K562 (cell line): Measurements from ENCODE around the gene CD244. TPM values are rescaled to one million over a fixed set of nuclear protein-coding genes. Genes with fewer than 3 reads are reported as not detected.

ENCODE experiments used
- ATAC-seq: fragments of 200-7000 bp; cut with Tn5 transposase; 3 replicates; pipeline ENCODE4 v1.9.1; 2020; ENCODE audit warnings: moderate library complexity
- BruUV-seq: library from RNA; stranded (reverse); fragments of 400-500 nt; replicated peaks from 2 replicates; lab custom pipeline; 2021; lab: Mats Ljungman, UMichigan
- CTCF ChIA-PET: fragments of 300-600 bp; formaldehyde crosslinking; extraction: SDS; loops from one replicate; lab custom pipeline; 2021; ENCODE audit warnings: low intra/inter-chr PET ratio; lab: Yijun Ruan, JAX
- POLR2A ChIA-PET: fragments of 300-600, 350-650 bp; sonication (Branson Sonifier 250); formaldehyde crosslinking; extraction: SDS; loops from one replicate; lab custom pipeline; 2021; ENCODE audit warnings: antibody characterized with exemption, inconsistent platforms; lab: Yijun Ruan, JAX
- DNase-seq, 4 experiments: peaks; one replicate each; pipeline versions ENCODE4 v3.0.0 to v3.0.0-alpha.2; 2011 to 2018; ENCODE audit warnings: low spot score in 3 of 4, mixed read lengths in 3 of 4; ENCODE audit errors: extremely low read depth in 1 of 4
- FAIRE-seq: peaks from 2 replicates; lab custom pipeline; 2011; peaks lifted over from hg19 to GRCh38; lab: Jason Lieb, UNC
- H2AFZ ChIP-seq: 2 replicates; pipeline ENCODE4 v1.6.0; 2011; ENCODE audit warnings: low read depth, low read length, control low read depth, inconsistent platforms
- H3K27ac ChIP-seq: fragments of 200-600 bp; 3 replicates; pipeline ENCODE4 v1.8.0; 2011; ENCODE audit warnings: low read depth, mild to moderate bottlenecking, control low read depth, inconsistent platforms, low read length, moderate library complexity, mixed read lengths; ENCODE audit errors: extremely low read depth
- H3K27me3 ChIP-seq, 2 experiments: fragments of 300-600 bp in 1 of 2; 2 replicates in 1 of 2; 3 replicates in 1 of 2; pipeline versions ENCODE4 v1.6.0 to v1.8.0; 2011; ENCODE audit warnings: inconsistent platforms in 2 of 2, low read length in 2 of 2, mild to moderate bottlenecking in 1 of 2, mixed read lengths in 1 of 2, moderate library complexity in 1 of 2; ENCODE audit not compliant: control insufficient read depth in 2 of 2, insufficient read depth in 2 of 2
- H3K36me3 ChIP-seq: fragments of 300-600 bp; 3 replicates; pipeline ENCODE4 v1.8.0; 2011; ENCODE audit warnings: mild to moderate bottlenecking, low read length, inconsistent platforms; ENCODE audit not compliant: control insufficient read depth, insufficient read depth
- H3K4me1 ChIP-seq, 2 experiments: fragments of 200-600 bp in 1 of 2; replicated peaks in 1 of 2; 2 replicates in 1 of 2; 3 replicates in 1 of 2; pipeline versions ENCODE4 v1.5.1 to v1.8.0; 2011; ENCODE audit warnings: inconsistent platforms in 2 of 2, low read length in 2 of 2, mild to moderate bottlenecking in 1 of 2, mixed read lengths in 1 of 2, moderate library complexity in 1 of 2; ENCODE audit not compliant: control insufficient read depth in 2 of 2, insufficient read depth in 2 of 2
- H3K4me2 ChIP-seq: 2 replicates; pipeline ENCODE4 v1.6.1; 2011; ENCODE audit warnings: low read length, control low read depth, inconsistent platforms, mixed read lengths; ENCODE audit not compliant: insufficient read depth
- H3K4me3 ChIP-seq: fragments of 200-600 bp; sonication (generic), shearing (Covaris generic); 2 replicates; pipeline ENCODE4 v1.5.1; 2016; ENCODE audit warnings: control low read depth, inconsistent platforms
- H3K79me2 ChIP-seq: fragments of 200-600 bp; 3 replicates; pipeline ENCODE4 v1.8.0; 2011; ENCODE audit warnings: low read length, inconsistent platforms; ENCODE audit not compliant: control insufficient read depth, insufficient read depth
- H3K9ac ChIP-seq, 2 experiments: 2 replicates each; pipeline versions ENCODE4 v1.6.0 to v1.6.1; 2011; ENCODE audit warnings: low read depth in 2 of 2, low read length in 2 of 2, control low read depth in 1 of 2, inconsistent platforms in 1 of 2, mild to moderate bottlenecking in 1 of 2, mixed read lengths in 1 of 2; ENCODE audit not compliant: insufficient read depth in 1 of 2
- H3K9me1 ChIP-seq: one replicate; pipeline ENCODE4 v1.6.0; 2011; ENCODE audit warnings: inconsistent platforms, mild to moderate bottlenecking, low read length, moderate library complexity; ENCODE audit not compliant: control insufficient read depth, insufficient read depth
- H3K9me3 ChIP-seq: replicated peaks from 2 replicates; pipeline ENCODE4 v1.5.1; 2011; ENCODE audit warnings: low read depth, low read length, inconsistent platforms; ENCODE audit not compliant: control insufficient read depth, insufficient read depth
- H4K20me1 ChIP-seq: replicated peaks from 2 replicates; pipeline ENCODE4 v1.6.1; 2011; ENCODE audit warnings: low read length, inconsistent platforms, mixed read lengths; ENCODE audit not compliant: control insufficient read depth, insufficient read depth
- CTCFL ChIP-seq: IDR thresholded peaks from 2 replicates; pipeline ENCODE4 v1.6.1; 2011; ENCODE audit warnings: borderline replicate concordance, low read depth, mild to moderate bottlenecking, moderate library complexity, low read length; ENCODE audit not compliant: insufficient read depth, poor library complexity, severe bottlenecking
- E2F6 ChIP-seq, 2 experiments: IDR thresholded peaks; 2 replicates each; pipeline ENCODE4 v1.6.1; 2011; ENCODE audit warnings: borderline replicate concordance in 1 of 2, control low read depth in 1 of 2, low read depth in 1 of 2, low read length in 1 of 2, mild to moderate bottlenecking in 1 of 2, mixed read lengths in 1 of 2, moderate library complexity in 1 of 2; ENCODE audit not compliant: insufficient read depth in 1 of 2, insufficient read length in 1 of 2, poor library complexity in 1 of 2, severe bottlenecking in 1 of 2; ENCODE audit errors: extremely low read depth in 1 of 2
- GMEB1 ChIP-seq: fragments of 250-450 bp; sonication (Bioruptor Pico); IDR thresholded peaks from 2 replicates; pipeline ENCODE4 v1.4.0; 2020; ENCODE audit warnings: mild to moderate bottlenecking
- WGBS: fragments of 100-300 bp; shearing (Covaris generic); methylation state at CpG from one replicate; pipeline ENCODE4 v1.1.6; 2016; ENCODE audit warnings: low coverage, mixed read lengths; ENCODE audit not compliant: insufficient coverage; ENCODE audit errors: missing lambda C conversion rate; 5-methylcytosine and 5-hydroxymethylcytosine counted together
- in situ Hi-C: fragments of 300-500 bp; cut with MboI; formaldehyde crosslinking; loops from 4 replicates; pipeline ENCODE4 v1.15.0; 2018; ENCODE audit warnings: inconsistent platforms, mixed read lengths
- intact Hi-C: fragments of 100-400 bp; cut with micrococcal nuclease; formaldehyde crosslinking; loops from 2 replicates; pipeline ENCODE4 v1.14.2; 2022
- polyA plus RNA-seq, 8 experiments: library from polyadenylated mRNA; depleted of rRNA in 4 of 8; stranded (reverse) in 5 of 8; unstranded in 3 of 8; fragments of >200 nt; fragmentation: Nextera tagmentation in 2 of 8; fragmentation: Illumina TruSeq in 1 of 8; extraction: Ambion mirVana in 2 of 8; extraction: Trizol in 1 of 8; gene quantifications; 2 replicates each; pipeline versions ENCODE4 v1.2.1 to v1.2.3, GENCODE V29; 2011 to 2014; ENCODE audit warnings: inconsistent platforms in 1 of 8, missing spikeins in 1 of 8
- total RNA-seq, 7 experiments: library from RNA; depleted of rRNA in 6 of 7; stranded (reverse); fragments of >200 nt in 6 of 7; fragmentation: Illumina TruSeq in 2 of 7; extraction: Trizol in 2 of 7; gene quantifications; 2 replicates each; pipeline versions ENCODE4 v1.2.1 to v1.2.3, GENCODE V29; 2011 to 2021; ENCODE audit warnings: low replicate concordance in 1 of 7
- TF ChIP-seq, protein P1 (sequence below), 2 experiments: fragments of 450-650 bp; IDR thresholded peaks; 2 replicates each; pipeline ENCODE4 v1.6.1; 2016; ENCODE audit warnings: mild to moderate bottlenecking in 2 of 2, borderline replicate concordance in 1 of 2, low read depth in 1 of 2, moderate library complexity in 1 of 2

The CD244 gene
- total and polyA plus RNA-seq, 9 of the 15 experiments (the other 6 are each of a cell fraction or from before 2014, with no cell fraction given): not detected

- H3K4me2 ChIP-seq: no peak overlapping the region
- H3K4me1 ChIP-seq: 0 out of 5 replicates have a peak, but pooled peaks cover 0 to 3% of the 10 kb centered on the region in 2 experiments
- H3K9me3 ChIP-seq: no peaks in the 10 kb centered on the region
- H3K9ac ChIP-seq: no peak overlapping the region
- H3K36me3 ChIP-seq: no peaks in the 10 kb centered on the region
- H3K4me3 ChIP-seq: no peak overlapping the region
- ChIA-PET POLR2A (interaction anchor here (1.0 to 1.2 kb wide), 2 partner anchors 10 to 39 kb away, joined by 3 to 6 read pairs; no protein-coding TSS in a partner anchor), CTCF (no interaction called here)
- H4K20me1 ChIP-seq: no peaks in the 10 kb centered on the region
- H3K79me2 ChIP-seq: no peaks in the 10 kb centered on the region
- peaks cover 2 to 25% of the 10 kb centered on the region in 2 experiments; a peak in 2 of 5 replicates for H3K27me3 ChIP-seq
- BruUV-seq: no TSS peak
- intact Hi-C loops: loop anchor here (5.0 to 10.0 kb wide), 2 partner anchors 260 to 337 kb away; partner anchors contain the start of genes B4GALT3 and KLHDC9
- peak; percentile 88 for ATAC-seq
- no peaks in the 10 kb centered on the region for H3K9me1 ChIP-seq
- in situ Hi-C loops: loop anchor here (5.0 to 25.0 kb wide), 2 partner anchors 115 to 250 kb away; partner anchors contain the start of genes ITLN2, KLHDC9 and NECTIN4
- FAIRE-seq: no peak
- WGBS: 10% methylated on average over 9 of the region's 9 CpGs
- H2AFZ ChIP-seq: no peak overlapping the region
- DNase-seq: peak in 2 of 4 experiments; percentile 13 to 24
- H3K27ac ChIP-seq: no peak overlapping the region
- TF ChIP-seq E2F6 (IDR thresholded peaks at IDR 0.05; ENCODE audit: borderline replicate concordance in 1 of 2, extremely low read depth in 1 of 2, insufficient read depth in 1 of 2, insufficient read length in 1 of 2, low read depth in 1 of 2, low read length in 1 of 2, poor library complexity in 1 of 2, severe bottlenecking in 1 of 2) (peak in 1 of 2 experiments; percentile 60), GMEB1 (no peak), CTCFL (peak; percentile 88)
- TF ChIP-seq, protein P1, sequence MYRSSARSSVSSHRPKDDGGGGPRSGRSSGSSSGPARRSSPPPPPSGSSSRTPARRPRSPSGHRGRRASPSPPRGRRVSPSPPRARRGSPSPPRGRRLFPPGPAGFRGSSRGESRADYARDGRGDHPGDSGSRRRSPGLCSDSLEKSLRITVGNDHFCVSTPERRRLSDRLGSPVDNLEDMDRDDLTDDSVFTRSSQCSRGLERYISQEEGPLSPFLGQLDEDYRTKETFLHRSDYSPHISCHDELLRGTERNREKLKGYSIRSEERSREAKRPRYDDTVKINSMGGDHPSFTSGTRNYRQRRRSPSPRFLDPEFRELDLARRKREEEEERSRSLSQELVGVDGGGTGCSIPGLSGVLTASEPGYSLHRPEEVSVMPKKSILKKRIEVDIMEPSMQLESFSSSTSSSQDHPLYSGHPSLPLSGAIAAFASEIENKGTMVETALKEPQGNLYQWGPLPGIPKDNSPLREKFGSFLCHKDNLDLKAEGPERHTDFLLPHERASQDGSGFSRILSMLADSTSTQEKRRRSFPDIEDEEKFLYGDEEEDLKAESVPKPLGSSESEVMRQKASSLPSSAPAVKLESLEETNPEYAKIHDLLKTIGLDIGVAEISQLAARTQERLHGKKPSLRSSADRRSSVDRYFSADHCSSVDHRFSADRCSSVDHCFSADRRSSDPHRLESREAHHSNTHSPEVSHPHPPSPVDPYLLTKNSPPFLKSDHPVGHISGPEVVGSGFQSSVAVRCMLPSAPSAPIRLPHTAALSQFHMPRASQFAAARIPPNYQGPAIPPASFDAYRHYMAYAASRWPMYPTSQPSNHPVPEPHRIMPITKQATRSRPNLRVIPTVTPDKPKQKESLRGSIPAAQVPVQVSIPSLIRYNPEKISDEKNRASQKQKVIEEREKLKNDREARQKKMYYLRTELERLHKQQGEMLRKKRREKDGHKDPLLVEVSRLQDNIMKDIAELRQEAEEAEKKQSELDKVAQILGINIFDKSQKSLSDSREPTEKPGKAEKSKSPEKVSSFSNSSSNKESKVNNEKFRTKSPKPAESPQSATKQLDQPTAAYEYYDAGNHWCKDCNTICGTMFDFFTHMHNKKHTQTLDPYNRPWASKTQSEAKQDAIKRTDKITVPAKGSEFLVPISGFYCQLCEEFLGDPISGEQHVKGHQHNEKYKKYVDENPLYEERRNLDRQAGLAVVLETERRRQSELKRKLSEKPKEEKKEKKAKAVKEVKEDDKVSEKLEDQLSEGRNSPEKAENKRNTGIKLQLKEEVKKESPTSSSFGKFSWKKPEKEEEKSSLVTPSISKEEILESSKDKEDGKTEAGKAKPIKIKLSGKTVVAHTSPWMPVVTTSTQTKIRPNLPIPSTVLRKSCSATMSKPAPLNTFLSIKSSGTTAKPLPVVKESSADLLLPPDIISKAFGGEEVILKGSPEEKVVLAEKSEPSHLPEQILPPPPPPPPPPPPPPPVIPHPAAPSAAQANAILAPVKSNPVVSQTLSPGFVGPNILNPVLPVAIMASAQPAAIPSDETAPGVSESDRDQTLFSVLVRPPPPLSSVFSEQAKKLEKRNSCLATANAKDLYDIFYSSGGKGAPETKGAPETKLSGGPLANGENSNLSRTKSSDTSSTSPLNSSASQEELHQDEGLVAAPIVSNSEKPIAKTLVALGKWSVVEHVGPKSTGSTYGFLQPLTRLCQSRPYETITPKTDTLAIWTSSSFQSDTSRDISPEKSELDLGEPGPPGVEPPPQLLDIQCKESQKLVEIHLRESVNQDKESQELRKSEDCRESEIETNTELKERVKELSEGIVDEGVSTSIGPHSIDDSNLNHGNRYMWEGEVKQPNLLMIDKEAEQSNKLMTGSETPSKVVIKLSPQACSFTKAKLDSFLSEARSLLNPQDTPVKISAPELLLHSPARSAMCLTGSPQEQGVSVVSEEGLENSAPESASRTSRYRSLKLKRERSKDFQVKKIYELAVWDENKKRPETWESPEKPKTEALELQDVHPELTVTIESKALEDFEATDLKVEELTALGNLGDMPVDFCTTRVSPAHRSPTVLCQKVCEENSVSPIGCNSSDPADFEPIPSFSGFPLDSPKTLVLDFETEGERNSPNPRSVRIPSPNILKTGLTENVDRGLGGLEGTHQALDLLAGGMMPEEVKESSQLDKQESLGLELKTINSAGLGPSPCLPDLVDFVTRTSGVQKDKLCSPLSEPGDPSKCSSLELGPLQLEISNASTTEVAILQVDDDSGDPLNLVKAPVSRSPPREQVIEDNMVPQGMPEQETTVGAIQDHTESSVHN (IDR thresholded peaks at IDR 0.05; ENCODE audit: borderline replicate concordance in 1 of 2, low read depth in 1 of 2): no peak
Observed at GRCh38 chr1:160837558-160838205, 25.0 kb downstream of the CD244 start.
